WTC11 (cell line): ENCODE data around the gene MMP26. TPM values are rescaled to one million over a fixed set of nuclear protein-coding genes. Genes with fewer than 3 reads are reported as not detected.

Experiments used
- ATAC-seq: fragments of 200-7000 bp; cut with Tn5 transposase; 2 replicates; pipeline ENCODE4 v1.10.0; 2021; ENCODE audit warnings: mild to moderate bottlenecking, moderate library complexity
- CTCF ChIA-PET: fragments of 300-600 bp; sonication (Branson Sonifier 250); formaldehyde crosslinking; loops from one replicate; lab custom pipeline; 2021; ENCODE audit warnings: antibody characterized with exemption; lab: Charles Lee
- POLR2A ChIA-PET: fragments of 350-600 bp; sonication (Branson Sonifier 250); formaldehyde crosslinking; loops from one replicate; lab custom pipeline; 2021; ENCODE audit warnings: antibody characterized with exemption; lab: Charles Lee
- DNase-seq: peaks from one replicate; pipeline ENCODE4 v3.0.0; 2021; ENCODE audit warnings: low spot score
- H3K27ac Mint-ChIP-seq: 2 replicates; pipeline ENCODE4 v1.8.0; 2021; ENCODE audit warnings: mixed read lengths
- H3K27me3 Mint-ChIP-seq: 2 replicates; pipeline ENCODE4 v1.8.0; 2021; ENCODE audit warnings: low read depth, mild to moderate bottlenecking, moderate library complexity, mixed read lengths
- H3K36me3 Mint-ChIP-seq: 2 replicates; pipeline ENCODE4 v1.8.0; 2021; ENCODE audit warnings: mixed read lengths
- H3K4me1 Mint-ChIP-seq: 2 replicates; pipeline ENCODE4 v1.8.0; 2022; ENCODE audit warnings: mixed read lengths
- H3K4me3 Mint-ChIP-seq: 2 replicates; pipeline ENCODE4 v1.8.0; 2021; ENCODE audit warnings: mild to moderate bottlenecking, moderate library complexity, mixed read lengths
- H3K9me3 Mint-ChIP-seq: 2 replicates; pipeline ENCODE4 v1.8.0; 2021; ENCODE audit warnings: mixed read lengths
- CBFB ChIP-seq: sonication (generic); formaldehyde crosslinking; IDR thresholded peaks from 2 replicates; pipeline ENCODE4 v1.8.1; 2022; ENCODE audit warnings: mild to moderate bottlenecking, low read depth, missing genetic modification reagents
- E2F1 ChIP-seq: sonication (generic); formaldehyde crosslinking; IDR thresholded peaks from 2 replicates; pipeline ENCODE4 v1.8.0; 2022; ENCODE audit warnings: mild to moderate bottlenecking, missing genetic modification reagents
- EMX1 ChIP-seq: fragments of 250-450 bp; sonication (Bioruptor Pico); IDR thresholded peaks from 2 replicates; pipeline ENCODE4 v1.8.0; 2021; ENCODE audit warnings: mild to moderate bottlenecking
- ESRRA ChIP-seq: sonication (generic); formaldehyde crosslinking; IDR thresholded peaks from 2 replicates; pipeline ENCODE4 v1.8.1; 2022; ENCODE audit warnings: mild to moderate bottlenecking, missing genetic modification reagents, borderline replicate concordance
- FOXP4 ChIP-seq: sonication (generic); formaldehyde crosslinking; IDR thresholded peaks from 2 replicates; pipeline ENCODE4 v1.8.0; 2022; ENCODE audit warnings: mild to moderate bottlenecking, missing genetic modification reagents
- GABPB1 ChIP-seq: sonication (generic); formaldehyde crosslinking; IDR thresholded peaks from 2 replicates; pipeline ENCODE4 v1.8.1; 2023; ENCODE audit warnings: mild to moderate bottlenecking, missing genetic modification reagents
- GRHL2 ChIP-seq: fragments of 250-450 bp; sonication (Bioruptor Pico); IDR thresholded peaks from 2 replicates; pipeline ENCODE4 v1.8.0; 2022; ENCODE audit warnings: mild to moderate bottlenecking, moderate library complexity; ENCODE audit not compliant: insufficient replicate concordance, severe bottlenecking
- JAZF1 ChIP-seq: fragments of 250-450 bp; sonication (Bioruptor Pico); IDR thresholded peaks from 2 replicates; pipeline ENCODE4 v1.9.0; 2021; ENCODE audit warnings: moderate library complexity, mild to moderate bottlenecking, inconsistent platforms
- MXD4 ChIP-seq: fragments of 250-450 bp; sonication (Bioruptor Pico); IDR thresholded peaks from 2 replicates; pipeline ENCODE4 v1.8.0; 2021; ENCODE audit warnings: mild to moderate bottlenecking, moderate library complexity, borderline replicate concordance
- MYBL2 ChIP-seq: sonication (generic); formaldehyde crosslinking; IDR thresholded peaks from 2 replicates; pipeline ENCODE4 v1.8.1; 2023; ENCODE audit warnings: mild to moderate bottlenecking, moderate library complexity, missing genetic modification reagents
- NFE2L1 ChIP-seq: sonication (generic); formaldehyde crosslinking; IDR thresholded peaks from 2 replicates; pipeline ENCODE4 v1.8.1; 2023; ENCODE audit warnings: missing genetic modification reagents
- NR2C2 ChIP-seq: sonication (generic); formaldehyde crosslinking; IDR thresholded peaks from 2 replicates; pipeline ENCODE4 v1.8.0; 2022; ENCODE audit warnings: mild to moderate bottlenecking, missing genetic modification reagents
- NR3C1 ChIP-seq: sonication (generic); formaldehyde crosslinking; conservative IDR thresholded peaks from 2 replicates; pipeline ENCODE4 v1.8.1; 2023; ENCODE audit warnings: low read depth, mild to moderate bottlenecking, missing genetic modification reagents
- OVOL2 ChIP-seq: fragments of 250-450 bp; sonication (Bioruptor Pico); IDR thresholded peaks from 2 replicates; pipeline ENCODE4 v1.9.0; 2021; ENCODE audit warnings: mild to moderate bottlenecking, borderline replicate concordance
- PRDM15 ChIP-seq: sonication (generic); formaldehyde crosslinking; IDR thresholded peaks from 2 replicates; pipeline ENCODE4 v1.8.0; 2022; ENCODE audit warnings: missing genetic modification reagents
- PRRX2 ChIP-seq: fragments of 250-450 bp; sonication (Bioruptor Pico); IDR thresholded peaks from 2 replicates; pipeline ENCODE4 v1.8.0; 2021; ENCODE audit warnings: mild to moderate bottlenecking
- RELA ChIP-seq: sonication (generic); formaldehyde crosslinking; IDR thresholded peaks from 2 replicates; pipeline ENCODE4 v1.8.1; 2022; ENCODE audit warnings: missing genetic modification reagents, mild to moderate bottlenecking, borderline replicate concordance
- RORB ChIP-seq: fragments of 250-450 bp; sonication (Bioruptor Pico); IDR thresholded peaks from 2 replicates; pipeline ENCODE4 v1.9.0; 2021; ENCODE audit warnings: mild to moderate bottlenecking
- TEAD1 ChIP-seq: sonication (generic); formaldehyde crosslinking; IDR thresholded peaks from 2 replicates; pipeline ENCODE4 v1.8.0; 2022; ENCODE audit warnings: mild to moderate bottlenecking, missing genetic modification reagents
- TEAD4 ChIP-seq: sonication (generic); formaldehyde crosslinking; IDR thresholded peaks from 2 replicates; pipeline ENCODE4 v1.8.0; 2022; ENCODE audit warnings: mild to moderate bottlenecking, missing genetic modification reagents
- ZBTB43 ChIP-seq: sonication (generic); formaldehyde crosslinking; IDR thresholded peaks from 2 replicates; pipeline ENCODE4 v1.8.1; 2023; ENCODE audit warnings: mild to moderate bottlenecking, missing genetic modification reagents
- ZMAT4 ChIP-seq: fragments of 250-450 bp; sonication (Bioruptor Pico); IDR thresholded peaks from 2 replicates; pipeline ENCODE4 v1.9.0; 2021; ENCODE audit warnings: mild to moderate bottlenecking
- ZNF281 ChIP-seq: sonication (generic); formaldehyde crosslinking; IDR thresholded peaks from 2 replicates; pipeline ENCODE4 v1.8.0; 2023; ENCODE audit warnings: mild to moderate bottlenecking, missing genetic modification reagents
- ZNF416 ChIP-seq: fragments of 250-450 bp; sonication (Bioruptor Pico); IDR thresholded peaks from 2 replicates; pipeline ENCODE4 v1.9.0; 2021; ENCODE audit warnings: mild to moderate bottlenecking, inconsistent platforms
- ZSCAN18 ChIP-seq: fragments of 250-450 bp; sonication (Bioruptor Pico); IDR thresholded peaks from 2 replicates; pipeline ENCODE4 v2.1.2; 2022; ENCODE audit warnings: mild to moderate bottlenecking, moderate library complexity
- total RNA-seq: library from RNA; stranded (reverse); gene quantifications from 3 replicates; pipeline ENCODE4 v1.2.3, GENCODE V29; 2021

The MMP26 gene
- total RNA-seq, 1 experiment from 2014 or later = not detected

- no peak for DNase-seq
- no peaks in the 10 kb centered on the region for H3K36me3 Mint-ChIP-seq
- TF ChIP-seq PRDM15 (CRISPR knock-in tag) (no peak), NR2C2 (CRISPR knock-in tag) (no peak), GRHL2 (no peak), OVOL2 (CRISPR knock-in tag) (no peak), NR3C1 (CRISPR knock-in tag) (no peak), E2F1 (CRISPR knock-in tag) (no peak), EMX1 (CRISPR knock-in tag) (no peak), ZNF281 (no peak)
- TF ChIP-seq, all 79 proteins: peak for 0
- Mint-ChIP-seq H3K27ac (no peak overlapping the region), H3K9me3 (peaks cover 4% of the 10 kb centered on the region; the same call in 1 of the 2 replicates), H3K4me3 (no peak overlapping the region), H3K27me3 (no peaks in the 10 kb centered on the region; the same call in 1 of the 2 replicates), H3K4me1 (peaks cover 6% of the 10 kb centered on the region)
- POLR2A ChIA-PET = no interaction called here
- no peak for ATAC-seq
- CTCF ChIA-PET = interaction anchor here (1.7 kb wide), 1 partner anchor 10 kb away, joined by 3 read pairs; no protein-coding TSS in a partner anchor
These were observed 22.6 kb downstream of the MMP26 start for GRCh38 chr11:4727171-4727570.

- no peak overlapping the region for H3K27ac Mint-ChIP-seq
- no peak for ATAC-seq
- no peaks in the 10 kb centered on the region for H3K4me1 Mint-ChIP-seq
- H3K4me3 Mint-ChIP-seq = no peak overlapping the region
- ChIA-PET CTCF (no interaction called here), POLR2A (no interaction called here)
- H3K36me3 Mint-ChIP-seq = no peaks in the 10 kb centered on the region
- no peaks in the 10 kb centered on the region for H3K9me3 Mint-ChIP-seq
- no peak for DNase-seq
- H3K27me3 Mint-ChIP-seq = no peaks in the 10 kb centered on the region
- TF ChIP-seq NR3C1 (CRISPR knock-in tag) (no peak), TEAD4 (no peak), ZNF416 (CRISPR knock-in tag) (no peak), FOXP4 (CRISPR knock-in tag) (no peak), ZMAT4 (CRISPR knock-in tag) (no peak), GABPB1 (CRISPR knock-in tag) (no peak), MXD4 (no peak), RELA (no peak), ZSCAN18 (no peak), ESRRA (no peak), RORB (CRISPR knock-in tag) (no peak), JAZF1 (no peak), TEAD1 (CRISPR knock-in tag) (no peak), MYBL2 (CRISPR knock-in tag) (no peak), ZBTB43 (CRISPR knock-in tag) (no peak), CBFB (CRISPR knock-in tag) (no peak), PRRX2 (CRISPR knock-in tag) (no peak), NFE2L1 (CRISPR knock-in tag) (no peak)
These were observed 36.2 kb downstream of the MMP26 start for GRCh38 chr11:4740735-4741134.
